ENCODE data around the gene RBM7. TPM values are rescaled to one million over a fixed set of nuclear protein-coding genes. Genes with fewer than 3 reads are reported as not detected.

The RBM7 gene
- total RNA-seq, 1 donor from 2014 or later: 30.1 TPM

DNA sequence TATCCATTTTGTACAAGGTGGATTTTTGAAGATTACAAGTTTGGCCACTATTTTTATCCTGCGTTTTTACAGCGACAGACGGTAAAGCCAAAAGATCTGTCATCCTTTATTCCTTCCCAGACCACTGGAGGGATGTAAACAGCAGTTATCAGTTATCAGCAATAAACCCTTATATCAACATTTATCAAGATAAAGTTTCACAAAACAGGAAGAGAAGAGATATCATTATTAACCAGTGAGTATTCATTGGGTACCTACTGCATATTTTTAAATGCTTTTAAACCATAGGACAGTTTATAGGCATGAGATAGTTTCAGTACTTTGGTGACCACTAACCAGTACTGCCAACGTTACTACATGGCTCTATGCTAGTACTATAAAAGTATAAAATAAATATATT is 32.9 kb downstream of the RBM7 start:
- no peak for ATAC-seq
- Histone ChIP-seq H3K4me1 (peaks cover 1% of the 10 kb centered on the region), H3K4me3 (no peak overlapping the region), H3K27ac (no peak overlapping the region), H3K9me3 (no peaks in the 10 kb centered on the region), H3K27me3 (no peaks in the 10 kb centered on the region), H3K36me3 (no peaks in the 10 kb centered on the region)
- intact Hi-C loops (cut with DNase I): no loop called here
- DNase-seq: no peak
- TF ChIP-seq, protein P1, sequence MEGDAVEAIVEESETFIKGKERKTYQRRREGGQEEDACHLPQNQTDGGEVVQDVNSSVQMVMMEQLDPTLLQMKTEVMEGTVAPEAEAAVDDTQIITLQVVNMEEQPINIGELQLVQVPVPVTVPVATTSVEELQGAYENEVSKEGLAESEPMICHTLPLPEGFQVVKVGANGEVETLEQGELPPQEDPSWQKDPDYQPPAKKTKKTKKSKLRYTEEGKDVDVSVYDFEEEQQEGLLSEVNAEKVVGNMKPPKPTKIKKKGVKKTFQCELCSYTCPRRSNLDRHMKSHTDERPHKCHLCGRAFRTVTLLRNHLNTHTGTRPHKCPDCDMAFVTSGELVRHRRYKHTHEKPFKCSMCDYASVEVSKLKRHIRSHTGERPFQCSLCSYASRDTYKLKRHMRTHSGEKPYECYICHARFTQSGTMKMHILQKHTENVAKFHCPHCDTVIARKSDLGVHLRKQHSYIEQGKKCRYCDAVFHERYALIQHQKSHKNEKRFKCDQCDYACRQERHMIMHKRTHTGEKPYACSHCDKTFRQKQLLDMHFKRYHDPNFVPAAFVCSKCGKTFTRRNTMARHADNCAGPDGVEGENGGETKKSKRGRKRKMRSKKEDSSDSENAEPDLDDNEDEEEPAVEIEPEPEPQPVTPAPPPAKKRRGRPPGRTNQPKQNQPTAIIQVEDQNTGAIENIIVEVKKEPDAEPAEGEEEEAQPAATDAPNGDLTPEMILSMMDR (IDR thresholded peaks at IDR 0.05): no peak

DNA sequence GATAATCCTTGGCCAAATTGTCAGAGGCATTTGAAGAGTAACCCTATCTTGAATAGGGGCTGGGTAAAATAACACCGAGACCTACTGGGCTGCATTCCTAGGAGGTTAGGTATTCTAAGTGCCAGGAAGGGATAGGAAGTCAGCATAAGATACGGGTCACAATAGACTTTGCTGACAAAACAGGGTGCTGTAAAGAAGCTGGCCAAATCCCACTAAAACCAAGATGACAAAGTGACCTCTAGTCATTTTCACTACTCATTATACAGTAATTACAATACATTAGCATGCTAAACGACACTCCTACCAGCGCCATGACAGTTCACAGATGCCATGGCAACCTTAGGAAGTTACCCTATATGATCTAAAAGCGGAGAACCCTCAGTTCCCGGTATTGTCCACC is 37.8 kb downstream of the RBM7 start:
- Histone ChIP-seq H3K27me3 (no peaks in the 10 kb centered on the region), H3K9me3 (no peaks in the 10 kb centered on the region), H3K36me3 (no peaks in the 10 kb centered on the region), H3K4me1 (peaks cover 18% of the 10 kb centered on the region), H3K4me3 (peak overlapping the region; percentile 85), H3K27ac (peak overlapping the region; percentile 88)
- intact Hi-C loops (cut with DNase I): no loop called here
- DNase-seq (no peak), ATAC-seq (peak; percentile 42)
- TF ChIP-seq, protein P1 (IDR thresholded peaks at IDR 0.05): no peak

DNA sequence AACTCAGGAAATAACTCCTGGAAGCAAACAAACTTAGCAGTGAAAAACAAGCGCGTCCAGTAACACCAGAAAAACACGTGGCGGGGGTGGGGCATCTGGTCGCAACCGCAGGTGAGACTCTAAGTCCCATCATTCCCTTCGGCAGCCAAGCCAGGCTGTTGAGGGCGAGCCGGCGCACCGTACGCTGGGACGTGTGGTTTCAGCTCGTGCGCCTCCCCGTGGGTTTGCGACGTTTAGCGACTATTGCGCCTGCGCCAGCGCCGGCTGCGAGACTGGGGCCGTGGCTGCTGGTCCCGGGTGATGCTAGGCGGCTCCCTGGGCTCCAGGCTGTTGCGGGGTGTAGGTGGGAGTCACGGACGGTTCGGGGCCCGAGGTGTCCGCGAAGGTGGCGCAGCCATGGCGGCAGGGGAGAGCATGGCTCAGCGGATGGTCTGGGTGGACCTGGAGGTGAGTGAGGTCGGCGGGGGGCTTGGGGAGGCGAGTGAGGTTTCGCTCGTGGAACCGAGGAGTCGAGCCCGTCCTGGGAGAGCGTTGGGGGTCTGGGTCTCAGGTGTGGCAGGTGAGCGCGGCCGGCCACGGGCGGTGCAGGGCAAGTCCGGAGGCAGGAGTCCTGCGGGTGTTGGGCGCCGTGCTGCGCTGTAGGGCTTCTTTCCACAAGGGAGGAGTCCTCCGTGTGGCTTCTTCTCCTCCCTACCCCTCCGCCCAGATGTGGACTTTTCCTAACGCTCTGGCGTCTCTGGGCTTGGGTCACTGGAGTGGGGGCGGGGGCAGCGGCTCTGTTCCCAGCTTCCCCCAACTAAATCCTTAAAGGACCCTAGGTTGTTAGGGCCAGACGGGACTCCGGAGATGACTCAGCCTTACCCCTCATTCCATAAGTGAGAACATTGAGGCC is 39.0 kb downstream of the RBM7 start, which contains the start of gene REXO2:
Gene REXO2, plus strand, starts transcription at position 239 of the 892 bp plus-strand sequence. Its CDS starts 62 bp downstream, at position 301.
- ATAC-seq: peak; percentile 99
- H3K4me1 ChIP-seq: peaks cover 18% of the 10 kb centered on the region
- no peaks in the 10 kb centered on the region for H3K27me3 ChIP-seq
- H3K27ac ChIP-seq: peak within 1 kb of the TSS; percentile 88
- TF ChIP-seq, protein P1 (IDR thresholded peaks at IDR 0.05): peak; percentile 40
- H3K9me3 ChIP-seq: no peaks in the 10 kb centered on the region
- intact Hi-C loops (cut with DNase I): no loop called here
- peak; percentile 98 for DNase-seq
- peak within 1 kb of the TSS; percentile 85 for H3K4me3 ChIP-seq
- H3K36me3 ChIP-seq: peaks cover 5% of the 10 kb centered on the region

DNA sequence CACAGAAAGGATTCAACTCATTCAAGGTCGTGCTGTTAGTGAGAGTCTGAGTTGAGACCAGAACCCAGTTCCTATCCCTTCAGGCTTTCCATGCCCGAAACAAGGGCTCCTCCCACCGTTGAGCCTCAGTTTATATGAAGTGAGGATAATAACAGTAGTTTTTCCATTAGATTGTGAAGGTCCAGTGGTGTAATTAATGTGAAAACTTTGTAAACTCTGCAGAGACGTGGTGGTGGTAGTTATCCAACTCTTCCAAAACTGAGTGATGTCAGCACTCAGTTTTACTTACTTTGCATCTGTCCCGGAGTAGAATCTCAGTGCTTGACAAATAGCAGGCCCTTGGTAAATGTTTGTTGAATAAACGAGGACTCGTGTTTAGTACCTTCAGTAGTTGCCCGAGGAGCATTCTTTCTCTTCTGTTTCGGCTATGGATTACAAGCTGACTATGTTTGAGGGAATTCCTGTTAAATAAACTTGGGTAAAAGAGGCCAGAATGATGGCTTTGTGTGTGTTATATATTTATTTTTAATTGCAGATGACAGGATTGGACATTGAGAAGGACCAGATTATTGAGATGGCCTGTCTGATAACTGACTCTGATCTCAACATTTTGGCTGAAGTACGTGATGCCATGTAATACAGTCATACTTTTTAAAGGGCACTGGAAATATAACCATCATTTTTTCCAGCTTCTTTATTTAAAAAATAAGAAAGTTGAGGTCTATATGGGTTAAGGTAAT is 39.8 kb downstream of the RBM7 start:
- TF ChIP-seq, protein P1 (IDR thresholded peaks at IDR 0.05): no peak
- DNase-seq (no peak), ATAC-seq (no peak)
- H3K4me3 ChIP-seq: peak overlapping the region; percentile 85
- H3K4me1 ChIP-seq: peaks cover 18% of the 10 kb centered on the region
- H3K27ac ChIP-seq: peak overlapping the region; percentile 88
- no peaks in the 10 kb centered on the region for H3K27me3 ChIP-seq
- H3K9me3 ChIP-seq: no peaks in the 10 kb centered on the region
- intact Hi-C loops (cut with DNase I): no loop called here
- peaks cover 11% of the 10 kb centered on the region for H3K36me3 ChIP-seq

DNA sequence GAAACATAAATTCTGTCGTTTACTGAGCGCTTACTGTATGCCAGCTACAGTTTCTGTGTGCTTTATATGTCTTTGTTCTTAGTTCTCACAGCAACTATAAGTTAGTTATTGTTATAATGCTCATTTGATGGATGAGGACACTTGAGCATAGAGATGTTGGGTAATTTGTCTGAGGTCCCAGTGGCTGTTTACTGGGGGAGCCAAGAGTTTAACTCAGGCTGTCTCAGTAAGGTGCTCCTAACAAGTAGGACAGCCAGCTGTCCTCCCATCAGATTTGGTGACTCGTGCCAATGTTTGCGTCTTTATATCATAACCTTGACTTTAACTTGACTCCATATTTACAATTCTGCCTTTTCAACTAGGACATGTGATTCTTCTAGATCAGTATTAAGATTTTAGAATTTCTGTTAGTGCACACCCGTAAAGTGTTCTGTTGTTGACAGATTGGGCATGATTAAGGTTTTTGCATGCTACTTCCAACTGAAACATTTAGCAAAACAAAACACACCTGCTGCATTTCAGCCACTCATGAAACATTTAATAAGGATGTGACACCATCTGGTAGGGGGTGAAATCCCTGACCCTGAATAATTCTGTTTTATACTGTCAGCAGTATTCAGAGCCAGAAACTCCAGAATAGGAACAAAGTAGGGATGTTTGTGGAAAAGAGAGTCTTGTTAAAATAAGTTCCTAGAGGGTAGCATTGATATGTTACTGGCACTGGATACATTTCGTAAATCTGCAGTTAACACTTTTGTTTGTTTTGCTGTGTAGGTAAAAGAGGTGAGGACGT is 40.7 kb downstream of the RBM7 start:
- TF ChIP-seq, protein P1 (IDR thresholded peaks at IDR 0.05): no peak
- ATAC-seq (no peak), DNase-seq (no peak)
- no peaks in the 10 kb centered on the region for H3K9me3 ChIP-seq
- peaks cover 18% of the 10 kb centered on the region for H3K4me1 ChIP-seq
- H3K36me3 ChIP-seq: peaks cover 17% of the 10 kb centered on the region
- no peak overlapping the region for H3K4me3 ChIP-seq
- peak overlapping the region; percentile 88 for H3K27ac ChIP-seq
- intact Hi-C loops (cut with DNase I): no loop called here
- no peaks in the 10 kb centered on the region for H3K27me3 ChIP-seq

All from upper lobe of right lung (tissue), 1 donor.